ENCODE results near the gene CIBAR2. TPM values are rescaled to one million over a fixed set of nuclear protein-coding genes. Genes with fewer than 3 reads are reported as not detected.

Gene CIBAR2
- total and polyA plus RNA-seq, 2 experiments from 2014 or later: not detected

- Histone ChIP-seq H3K4me3 (no peak overlapping the region), H2AFZ (no peak overlapping the region), H3K36me3 (ENCODE audit: insufficient read depth) (no peaks in the 10 kb centered on the region), H3K79me2 (replicated peaks; ENCODE audit: insufficient read depth) (no peaks in the 10 kb centered on the region), H3K4me2 (no peak overlapping the region), H3K27me3 (ENCODE audit: insufficient read depth) (no peaks in the 10 kb centered on the region), H3K4me1 (ENCODE audit: insufficient read depth) (no peaks in the 10 kb centered on the region), H4K20me1 (replicated peaks; ENCODE audit: insufficient read depth) (no peaks in the 10 kb centered on the region), H3F3A (replicated peaks; ENCODE audit: low read depth) (no peaks in the 10 kb centered on the region; the same call in 1 of the 2 replicates), H3K27ac (ENCODE audit: low read depth) (no peak overlapping the region), H3K9me2 (ENCODE audit: insufficient read depth) (no peaks in the 10 kb centered on the region)
- ATAC-seq: peak; percentile 83
- Mint-ChIP-seq H3K36me3 (ENCODE audit: low read depth) (no peaks in the 10 kb centered on the region), H3K27ac (no peak overlapping the region), H3K27me3 (ENCODE audit: insufficient read depth, low read depth, poor library complexity) (peaks cover 4% of the 10 kb centered on the region), H3K4me3 (no peak overlapping the region), H3K4me1 (no peaks in the 10 kb centered on the region), H3K9me3 (no peaks in the 10 kb centered on the region)
- peak; percentile 46 for DNase-seq (ENCODE audit: low spot score)
- TF ChIP-seq POLR2AphosphoS5 (IDR thresholded peaks at IDR 0.05; ENCODE audit: low read depth): no peak
- TF ChIP-seq, protein P1, sequence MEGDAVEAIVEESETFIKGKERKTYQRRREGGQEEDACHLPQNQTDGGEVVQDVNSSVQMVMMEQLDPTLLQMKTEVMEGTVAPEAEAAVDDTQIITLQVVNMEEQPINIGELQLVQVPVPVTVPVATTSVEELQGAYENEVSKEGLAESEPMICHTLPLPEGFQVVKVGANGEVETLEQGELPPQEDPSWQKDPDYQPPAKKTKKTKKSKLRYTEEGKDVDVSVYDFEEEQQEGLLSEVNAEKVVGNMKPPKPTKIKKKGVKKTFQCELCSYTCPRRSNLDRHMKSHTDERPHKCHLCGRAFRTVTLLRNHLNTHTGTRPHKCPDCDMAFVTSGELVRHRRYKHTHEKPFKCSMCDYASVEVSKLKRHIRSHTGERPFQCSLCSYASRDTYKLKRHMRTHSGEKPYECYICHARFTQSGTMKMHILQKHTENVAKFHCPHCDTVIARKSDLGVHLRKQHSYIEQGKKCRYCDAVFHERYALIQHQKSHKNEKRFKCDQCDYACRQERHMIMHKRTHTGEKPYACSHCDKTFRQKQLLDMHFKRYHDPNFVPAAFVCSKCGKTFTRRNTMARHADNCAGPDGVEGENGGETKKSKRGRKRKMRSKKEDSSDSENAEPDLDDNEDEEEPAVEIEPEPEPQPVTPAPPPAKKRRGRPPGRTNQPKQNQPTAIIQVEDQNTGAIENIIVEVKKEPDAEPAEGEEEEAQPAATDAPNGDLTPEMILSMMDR (conservative IDR thresholded peaks at IDR 0.05; ENCODE audit: low read depth in 2 of 2): peak; percentile 21 to 39; a peak in 3 of 4 replicates
Observed at GRCh38 chr16:85104147-85104546, 8.1 kb downstream of the CIBAR2 start.

- no peaks in the 10 kb centered on the region for H3K4me1 Mint-ChIP-seq
- H3K27me3 Mint-ChIP-seq (ENCODE audit: insufficient read depth, low read depth, poor library complexity): peaks cover 4% of the 10 kb centered on the region
- Histone ChIP-seq H2AFZ (no peak overlapping the region), H3K27ac (ENCODE audit: low read depth) (no peak overlapping the region), H3K79me2 (replicated peaks; ENCODE audit: insufficient read depth) (no peaks in the 10 kb centered on the region), H3F3A (replicated peaks; ENCODE audit: low read depth) (no peaks in the 10 kb centered on the region; the same call in 1 of the 2 replicates), H4K20me1 (replicated peaks; ENCODE audit: insufficient read depth) (no peaks in the 10 kb centered on the region), H3K4me1 (ENCODE audit: insufficient read depth) (no peaks in the 10 kb centered on the region), H3K27me3 (ENCODE audit: insufficient read depth) (no peaks in the 10 kb centered on the region), H3K4me3 (no peak overlapping the region), H3K4me2 (no peak overlapping the region), H3K9me2 (ENCODE audit: insufficient read depth) (no peaks in the 10 kb centered on the region), H3K36me3 (ENCODE audit: insufficient read depth) (no peaks in the 10 kb centered on the region)
- no peaks in the 10 kb centered on the region for H3K9me3 Mint-ChIP-seq
- no peaks in the 10 kb centered on the region for H3K36me3 Mint-ChIP-seq (ENCODE audit: low read depth)
- H3K4me3 Mint-ChIP-seq: no peak overlapping the region
- no peak for ATAC-seq
- no peak for DNase-seq (ENCODE audit: low spot score)
- no peak overlapping the region for H3K27ac Mint-ChIP-seq
- TF ChIP-seq ETS1 (IDR thresholded peaks at IDR 0.05): no peak
- TF ChIP-seq ZNF114 (CRISPR knock-in tag; IDR thresholded peaks at IDR 0.05): no peak
- TF ChIP-seq, protein P2, sequence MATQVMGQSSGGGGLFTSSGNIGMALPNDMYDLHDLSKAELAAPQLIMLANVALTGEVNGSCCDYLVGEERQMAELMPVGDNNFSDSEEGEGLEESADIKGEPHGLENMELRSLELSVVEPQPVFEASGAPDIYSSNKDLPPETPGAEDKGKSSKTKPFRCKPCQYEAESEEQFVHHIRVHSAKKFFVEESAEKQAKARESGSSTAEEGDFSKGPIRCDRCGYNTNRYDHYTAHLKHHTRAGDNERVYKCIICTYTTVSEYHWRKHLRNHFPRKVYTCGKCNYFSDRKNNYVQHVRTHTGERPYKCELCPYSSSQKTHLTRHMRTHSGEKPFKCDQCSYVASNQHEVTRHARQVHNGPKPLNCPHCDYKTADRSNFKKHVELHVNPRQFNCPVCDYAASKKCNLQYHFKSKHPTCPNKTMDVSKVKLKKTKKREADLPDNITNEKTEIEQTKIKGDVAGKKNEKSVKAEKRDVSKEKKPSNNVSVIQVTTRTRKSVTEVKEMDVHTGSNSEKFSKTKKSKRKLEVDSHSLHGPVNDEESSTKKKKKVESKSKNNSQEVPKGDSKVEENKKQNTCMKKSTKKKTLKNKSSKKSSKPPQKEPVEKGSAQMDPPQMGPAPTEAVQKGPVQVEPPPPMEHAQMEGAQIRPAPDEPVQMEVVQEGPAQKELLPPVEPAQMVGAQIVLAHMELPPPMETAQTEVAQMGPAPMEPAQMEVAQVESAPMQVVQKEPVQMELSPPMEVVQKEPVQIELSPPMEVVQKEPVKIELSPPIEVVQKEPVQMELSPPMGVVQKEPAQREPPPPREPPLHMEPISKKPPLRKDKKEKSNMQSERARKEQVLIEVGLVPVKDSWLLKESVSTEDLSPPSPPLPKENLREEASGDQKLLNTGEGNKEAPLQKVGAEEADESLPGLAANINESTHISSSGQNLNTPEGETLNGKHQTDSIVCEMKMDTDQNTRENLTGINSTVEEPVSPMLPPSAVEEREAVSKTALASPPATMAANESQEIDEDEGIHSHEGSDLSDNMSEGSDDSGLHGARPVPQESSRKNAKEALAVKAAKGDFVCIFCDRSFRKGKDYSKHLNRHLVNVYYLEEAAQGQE (IDR thresholded peaks at IDR 0.05; ENCODE audit: unreplicated experiment): no peak
- TF ChIP-seq EZH2 (IDR thresholded peaks at IDR 0.05; ENCODE audit: low read depth, unreplicated experiment): no peak
- TF ChIP-seq ZNF331 (CRISPR knock-in tag; IDR thresholded peaks at IDR 0.05; ENCODE audit: low read depth): no peak
- no peak for TF ChIP-seq JUNB (IDR thresholded peaks at IDR 0.05; ENCODE audit: unreplicated experiment)
- TF ChIP-seq NANOG (IDR thresholded peaks at IDR 0.05; ENCODE audit: borderline replicate concordance): no peak
- TF ChIP-seq EZH2phosphoT487 (IDR thresholded peaks at IDR 0.05; ENCODE audit: unreplicated experiment): no peak
- TF ChIP-seq, protein P1 (conservative IDR thresholded peaks at IDR 0.05; ENCODE audit: low read depth in 2 of 2): no peak
- no peak for TF ChIP-seq POLR2AphosphoS5 (IDR thresholded peaks at IDR 0.05; ENCODE audit: low read depth)
- TF ChIP-seq STAT1 (IDR thresholded peaks at IDR 0.05; ENCODE audit: unreplicated experiment): no peak
Observed at GRCh38 chr16:85103114-85104079, 8.9 kb downstream of the CIBAR2 start.
